ENCODE data around the gene AKT3.

Gene AKT3

DNA sequence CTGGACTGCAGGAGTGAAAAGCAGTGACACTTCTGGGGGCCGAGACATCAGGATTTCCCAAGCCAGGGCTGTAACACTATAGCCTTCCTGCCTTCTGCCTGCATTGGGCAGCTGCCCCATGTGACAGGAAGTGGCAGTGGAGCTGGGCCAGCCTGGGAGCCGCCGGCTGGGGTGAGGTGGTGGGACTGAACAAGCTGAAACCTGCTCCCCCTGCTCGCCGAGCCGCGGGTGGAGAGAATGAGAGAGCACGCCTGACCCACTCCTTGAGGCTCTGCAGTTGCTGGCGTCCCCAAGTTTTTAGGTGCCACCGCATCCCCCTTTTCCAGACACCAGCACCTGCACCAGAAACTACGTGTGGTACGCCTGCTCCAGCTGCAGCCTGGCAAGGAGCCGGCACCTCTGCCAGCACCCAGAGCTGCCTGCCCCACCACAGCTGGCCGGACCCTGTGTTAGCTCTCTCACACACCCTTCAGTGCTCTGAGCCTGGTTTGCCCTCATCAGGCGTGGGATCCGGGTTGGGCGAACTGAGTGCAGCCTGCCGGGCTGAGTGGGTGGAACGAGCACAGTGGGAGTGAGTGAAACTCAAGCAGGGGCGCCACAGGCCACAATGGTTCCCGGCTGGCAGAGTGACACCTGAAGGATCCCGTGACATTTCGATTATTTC lies 119.4 kb downstream of the AKT3 start:
- no peak for DNase-seq

DNA sequence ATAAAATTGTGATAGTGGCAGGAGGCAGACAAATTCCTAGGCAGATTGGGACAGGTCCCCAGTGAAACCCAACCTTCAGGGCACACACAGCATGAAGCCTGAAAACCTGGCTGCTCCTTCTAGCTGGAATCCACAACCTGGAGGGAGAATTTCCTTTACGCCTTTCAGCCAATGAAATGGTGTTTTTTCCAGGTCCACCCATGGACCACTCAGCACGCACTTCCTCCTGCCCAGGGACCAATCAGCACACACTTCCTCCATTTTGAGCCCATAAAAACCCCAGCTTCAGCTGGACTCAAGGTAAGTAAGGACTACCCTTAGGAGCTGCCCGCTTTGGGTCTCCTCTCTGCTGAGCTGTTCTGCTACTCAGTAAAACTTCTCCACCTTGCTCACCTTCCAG lies 120.1 kb downstream of the AKT3 start:
- no peak for DNase-seq

DNA sequence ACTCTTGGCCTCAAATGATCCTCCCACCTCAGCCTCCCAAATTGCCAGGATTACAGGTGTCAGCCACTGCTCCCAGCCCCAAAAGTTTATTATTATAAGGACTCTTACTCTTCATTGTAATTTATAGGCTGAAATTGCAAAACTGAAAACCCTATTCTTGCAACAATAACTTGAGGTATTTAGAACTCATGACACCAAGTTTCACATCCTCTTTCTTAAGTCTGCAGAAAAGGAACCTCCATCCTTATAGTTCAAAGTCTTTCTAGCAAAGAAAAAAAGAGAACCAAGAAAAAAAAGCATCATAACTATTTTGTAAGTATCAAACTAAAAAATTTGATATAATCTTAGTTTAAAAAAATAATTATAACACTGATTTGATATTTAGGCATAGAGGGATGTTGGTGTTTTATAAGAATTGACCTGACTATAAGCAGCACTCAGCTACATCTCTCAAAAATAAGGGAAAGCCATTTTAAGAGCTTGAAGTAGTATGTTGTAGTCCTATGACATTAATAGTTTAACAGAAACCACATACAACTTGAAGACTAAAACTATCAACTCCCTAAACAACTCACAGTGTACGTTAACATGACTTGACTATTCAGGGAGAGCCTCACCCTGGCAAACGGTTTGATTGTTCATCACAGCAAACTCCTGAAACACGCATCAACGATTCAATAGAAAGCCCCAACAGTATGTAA lies 122.4 kb downstream of the AKT3 start:
- DNase-seq: no peak

DNA sequence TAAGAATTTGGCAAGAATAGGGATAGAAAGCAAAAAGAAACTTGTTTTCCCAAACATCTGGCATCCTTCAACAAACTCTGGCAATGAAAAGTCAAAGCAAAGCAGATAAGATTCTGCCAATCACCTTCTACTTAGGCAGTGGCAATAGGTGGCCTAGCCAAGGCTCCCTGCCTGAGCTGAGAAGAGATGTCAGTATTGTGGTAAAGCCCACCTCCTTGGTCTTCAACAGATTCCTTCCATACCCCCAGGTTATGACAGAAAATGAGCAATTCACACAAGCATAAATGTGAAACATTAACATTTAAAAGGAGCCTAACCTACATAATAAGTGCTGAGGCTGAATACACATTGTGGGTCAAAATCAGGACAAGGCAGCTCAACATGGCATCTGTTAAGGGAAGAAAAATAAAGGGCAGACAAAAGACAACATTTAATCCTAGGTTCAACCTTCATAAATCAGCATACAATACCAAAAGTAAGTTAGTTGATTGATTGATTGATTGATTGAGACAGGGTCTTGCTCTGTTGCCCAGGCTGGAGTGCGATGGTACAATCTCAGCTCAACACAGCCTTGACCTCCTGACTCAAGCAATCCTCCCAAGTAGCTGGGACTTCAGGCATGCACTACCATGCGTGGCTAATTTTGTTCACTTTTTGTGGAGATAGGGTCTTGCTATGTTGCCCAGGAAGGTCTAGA lies 123.1 kb downstream of the AKT3 start:
- no peak for DNase-seq

DNA sequence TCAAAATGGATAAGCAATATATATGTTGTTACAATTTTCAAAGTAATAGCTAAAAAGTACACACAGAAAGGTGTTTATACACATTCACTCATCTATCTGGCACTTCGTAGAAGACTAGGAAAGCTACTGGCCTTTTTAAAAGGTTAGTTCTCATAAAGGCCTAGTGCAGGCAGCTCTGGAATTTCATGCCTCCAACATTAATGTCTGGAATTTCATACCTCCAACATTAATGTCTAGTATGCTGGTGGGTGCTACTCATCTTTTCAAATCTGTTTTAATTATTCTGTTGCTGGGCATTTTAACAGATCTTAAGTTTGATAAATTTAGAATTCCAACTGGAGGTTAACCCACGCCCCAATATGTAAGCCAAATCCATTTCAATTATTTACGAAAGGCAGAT lies 124.2 kb downstream of the AKT3 start:
- no peak for DNase-seq

DNA sequence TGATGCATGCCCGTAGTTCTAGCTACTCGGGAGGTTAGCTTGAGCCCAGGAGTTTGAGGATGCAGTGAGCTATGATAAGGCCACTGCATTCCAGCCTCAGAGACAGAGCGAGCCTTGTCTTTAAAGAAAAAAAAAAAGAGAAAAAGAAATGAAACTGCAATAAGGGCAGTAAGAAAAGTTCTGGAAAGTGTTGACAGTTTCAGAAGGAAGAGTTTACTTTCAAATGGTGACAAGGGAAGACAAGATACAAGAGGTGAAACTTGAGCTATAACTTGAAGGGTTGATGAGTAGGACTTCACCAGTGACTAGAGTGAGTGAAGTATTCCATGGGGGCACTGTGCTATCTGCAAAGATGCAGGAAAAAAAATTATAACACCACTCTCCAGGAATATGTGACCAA lies 125.0 kb downstream of the AKT3 start:
- no peak for DNase-seq

DNA sequence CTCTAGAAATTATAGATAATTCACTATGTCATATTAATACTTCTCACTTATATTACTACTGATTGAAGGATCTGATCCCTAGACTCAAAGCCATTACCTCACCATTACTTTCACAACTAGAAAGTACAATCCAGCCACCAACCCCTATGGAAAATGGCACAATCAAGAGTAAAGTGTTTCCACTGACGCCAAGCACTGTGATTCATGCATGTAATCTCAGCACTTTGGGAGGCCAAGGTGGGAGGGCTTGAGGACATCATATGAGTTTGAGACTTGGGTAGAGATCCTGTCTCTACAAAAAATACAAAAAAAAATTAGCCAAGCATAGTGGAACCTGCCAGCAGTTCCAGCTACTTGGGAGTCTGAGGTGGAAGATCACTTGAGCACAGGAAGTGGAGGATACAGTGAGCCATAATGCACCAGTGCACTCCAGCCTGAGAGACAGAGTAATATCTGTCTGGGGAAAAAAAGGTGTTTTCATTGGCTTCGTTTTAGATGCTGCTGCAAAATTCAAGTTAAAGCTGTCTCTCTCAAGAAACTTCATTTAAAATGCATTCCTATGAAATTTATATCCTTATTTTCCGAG lies 126.5 kb downstream of the AKT3 start:
- DNase-seq: no peak

DNA sequence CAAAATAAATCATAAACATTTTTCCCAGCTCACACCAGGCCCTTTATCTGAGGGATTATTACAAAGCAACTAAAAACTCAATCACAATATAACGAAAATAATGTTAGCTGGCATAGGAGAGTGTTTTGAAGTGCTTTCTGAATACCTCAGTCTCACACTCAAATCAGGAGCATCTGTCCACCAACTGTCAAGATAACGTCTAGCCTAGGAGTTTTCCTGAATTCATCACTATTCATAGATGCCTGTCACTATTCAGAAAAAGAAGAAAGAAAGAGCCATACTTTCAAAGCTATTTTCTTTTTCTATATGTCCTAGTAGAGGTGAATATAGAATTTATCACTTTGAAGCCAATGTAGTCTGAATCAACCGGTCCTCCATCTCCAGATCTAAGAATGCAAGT lies 127.0 kb downstream of the AKT3 start:
- DNase-seq: no peak

DNA sequence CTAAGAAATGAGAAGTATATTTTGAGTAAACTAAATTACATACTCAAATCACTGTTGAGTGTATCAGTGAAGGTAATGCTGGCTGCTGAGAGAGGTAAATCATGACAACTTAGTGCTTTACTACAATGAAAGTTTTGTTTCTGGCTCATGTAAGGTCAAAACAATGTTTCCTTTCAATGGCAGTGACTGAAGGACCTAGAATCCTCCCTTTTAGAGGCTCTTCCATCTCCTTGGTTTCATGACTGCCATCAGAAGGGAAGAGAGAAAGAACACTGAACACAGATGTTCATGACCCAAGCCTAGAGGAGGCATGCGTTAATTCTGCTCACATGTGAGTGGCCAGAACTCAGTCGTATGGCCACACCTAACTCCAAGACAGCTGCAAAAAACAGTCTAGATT lies 130.6 kb downstream of the AKT3 start:
- DNase-seq: no peak

DNA sequence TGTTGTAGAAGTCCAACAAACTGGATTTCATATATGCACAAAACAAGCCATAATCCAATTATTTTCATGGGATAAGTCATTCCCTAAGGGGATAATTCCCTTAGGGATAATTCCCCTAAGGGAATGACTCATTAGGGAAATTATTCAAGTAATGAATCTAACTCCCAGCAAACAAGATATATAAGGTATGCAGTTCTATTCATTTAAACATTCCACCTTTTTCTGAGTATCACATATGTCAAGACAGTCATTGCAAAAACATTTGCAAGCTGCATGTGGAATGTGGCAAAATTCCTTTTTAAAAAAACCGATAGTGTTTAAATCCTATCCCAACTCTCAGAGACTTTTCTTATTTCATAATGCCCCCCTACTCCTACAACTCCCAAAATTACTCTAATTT lies 131.2 kb downstream of the AKT3 start:
- DNase-seq: no peak

DNA sequence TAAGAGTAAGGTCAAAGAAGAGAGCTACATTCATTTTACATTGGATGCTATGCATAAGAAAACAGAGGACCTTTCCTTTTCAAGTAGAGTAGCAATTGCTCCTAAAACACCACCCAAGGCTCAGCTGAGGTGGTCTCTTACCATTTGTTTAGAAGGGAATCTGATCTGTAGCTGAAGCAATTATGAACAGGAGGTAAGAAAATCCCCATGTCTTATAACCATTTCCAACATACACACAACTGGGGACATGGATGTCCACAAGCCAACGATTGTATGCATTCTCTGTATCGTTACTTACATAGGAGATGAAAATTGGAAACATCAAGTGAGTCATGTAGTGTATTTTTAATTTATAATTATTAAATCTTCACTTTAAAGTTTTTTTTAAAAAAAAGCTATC lies 132.0 kb downstream of the AKT3 start:
- DNase-seq: no peak

DNA sequence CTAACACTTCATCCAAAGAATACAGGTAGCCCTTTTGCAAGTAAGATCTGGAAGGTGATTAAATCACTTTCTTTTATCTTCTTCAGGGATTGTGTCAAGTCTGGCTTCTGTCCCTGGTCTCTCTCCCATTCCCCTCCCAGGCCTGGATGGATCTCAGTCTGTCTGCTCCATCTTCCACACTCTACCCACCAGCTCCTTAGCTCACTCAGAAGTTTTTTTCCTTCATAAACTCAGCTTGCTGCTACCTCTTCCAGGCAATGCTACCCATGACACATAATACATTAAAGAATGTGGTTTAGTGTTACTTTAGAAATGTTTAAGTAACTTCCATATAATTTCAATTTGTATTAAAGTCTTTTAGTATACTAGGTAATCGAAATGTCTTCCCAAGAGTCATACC lies 133.1 kb downstream of the AKT3 start:
- no peak for DNase-seq

DNA sequence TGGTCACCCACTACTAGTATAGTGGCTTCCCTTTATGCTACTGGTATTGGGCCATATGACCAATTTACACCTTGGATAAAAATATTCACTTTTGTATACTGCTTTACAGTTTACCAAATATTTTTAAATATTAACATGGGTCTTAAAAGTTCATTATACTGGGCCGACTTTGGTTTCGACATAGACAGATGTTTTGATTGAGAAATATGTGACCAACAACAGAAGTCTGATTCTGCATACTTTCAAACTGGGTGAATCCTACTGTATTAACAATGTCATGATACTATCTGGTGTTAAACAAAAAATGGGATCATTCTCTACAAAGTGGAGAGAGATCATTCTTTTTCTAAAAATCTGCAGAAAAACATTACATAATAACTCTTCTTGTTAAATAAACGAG lies 134.8 kb downstream of the AKT3 start:
- no peak for DNase-seq

DNA sequence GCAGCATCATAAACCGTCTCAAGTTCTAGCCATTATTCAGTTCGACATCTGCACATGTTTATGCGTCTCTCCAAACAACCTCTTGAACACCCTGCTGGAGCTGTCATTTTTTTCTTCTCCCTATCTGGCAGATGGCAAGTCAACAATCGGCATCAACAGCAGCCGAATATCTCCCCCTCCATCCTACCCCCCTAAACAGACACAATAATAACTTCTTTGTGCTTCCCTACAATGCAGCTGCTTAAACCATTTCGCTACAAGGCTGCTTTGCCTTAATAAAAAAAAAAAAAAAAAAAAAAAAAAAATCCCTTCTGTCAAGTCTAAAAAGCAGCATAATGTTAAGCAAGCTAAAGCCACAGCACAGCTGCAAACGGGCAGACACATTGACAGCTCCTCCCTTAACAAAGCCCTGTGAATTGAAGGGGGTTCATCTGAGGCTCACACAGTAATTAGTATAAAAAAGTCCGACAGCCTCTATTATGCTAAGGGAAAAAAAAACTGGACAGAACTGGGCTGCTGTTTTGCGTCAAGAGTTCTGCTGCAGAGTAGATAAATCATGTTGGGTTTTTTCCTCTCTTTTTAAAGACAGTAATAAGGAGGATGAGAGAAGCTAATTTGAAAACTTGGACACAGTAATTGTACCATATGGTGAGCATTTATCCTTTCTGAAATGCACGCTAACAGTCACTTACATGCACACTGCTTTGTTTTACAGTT lies 136.4 kb downstream of the AKT3 start:
- DNase-seq: no peak

DNA sequence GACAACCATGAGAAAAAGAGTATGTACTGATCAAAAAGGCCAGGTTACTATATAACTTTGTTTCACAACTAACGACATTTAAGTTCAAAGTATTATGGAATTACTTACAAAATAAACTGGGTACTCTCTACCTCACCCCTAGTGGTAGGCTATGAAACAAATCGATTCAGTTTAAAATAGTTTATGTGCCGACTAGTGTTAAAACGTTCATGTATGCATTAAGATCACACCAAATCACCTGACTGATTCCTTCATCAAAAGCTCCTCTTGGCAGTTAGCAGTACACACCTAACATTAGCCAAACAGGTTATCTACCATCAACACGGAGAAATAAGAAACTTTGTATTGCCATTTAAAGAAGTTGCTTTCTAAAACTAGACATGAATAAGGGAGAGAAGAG lies 137.1 kb downstream of the AKT3 start:
- no peak for DNase-seq

DNA sequence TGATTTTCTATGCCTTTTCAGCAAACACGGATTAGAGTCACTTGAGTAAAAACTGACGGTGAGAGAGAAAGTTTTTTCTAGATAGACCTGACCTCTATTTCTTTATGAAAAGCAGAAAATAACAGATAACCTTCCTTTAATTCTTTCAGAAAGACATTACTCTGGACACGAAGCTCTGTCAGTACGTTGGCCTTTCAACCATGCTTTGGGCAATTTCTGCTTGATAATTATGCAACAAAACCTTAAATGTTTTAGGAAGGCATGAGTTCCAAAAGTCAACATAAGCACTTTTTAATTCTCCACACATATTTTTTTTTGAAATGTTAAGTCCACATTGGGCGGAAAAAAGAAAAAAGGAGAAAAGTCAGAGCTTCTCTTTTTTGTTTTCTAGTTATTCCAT lies 137.8 kb downstream of the AKT3 start:
- DNase-seq: no peak

DNA sequence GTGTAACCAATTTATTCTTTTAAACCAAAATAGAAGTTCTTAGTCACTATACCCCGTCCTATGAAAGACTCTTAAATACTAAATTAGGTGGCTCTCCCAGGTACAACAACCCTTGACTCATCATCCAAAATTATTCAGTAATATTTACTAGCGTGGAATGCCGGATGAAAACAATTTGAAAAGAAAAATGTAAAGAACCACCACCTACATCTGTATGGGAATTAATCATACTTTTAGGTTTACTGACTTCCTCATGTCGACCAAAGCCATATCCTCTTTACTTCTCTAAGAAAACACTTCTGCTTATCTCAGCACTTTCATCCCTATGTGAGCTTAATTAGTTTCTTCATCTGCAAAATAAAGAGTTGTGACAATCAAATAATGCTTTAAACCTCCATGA lies 139.6 kb downstream of the AKT3 start:
- no peak for DNase-seq

DNA sequence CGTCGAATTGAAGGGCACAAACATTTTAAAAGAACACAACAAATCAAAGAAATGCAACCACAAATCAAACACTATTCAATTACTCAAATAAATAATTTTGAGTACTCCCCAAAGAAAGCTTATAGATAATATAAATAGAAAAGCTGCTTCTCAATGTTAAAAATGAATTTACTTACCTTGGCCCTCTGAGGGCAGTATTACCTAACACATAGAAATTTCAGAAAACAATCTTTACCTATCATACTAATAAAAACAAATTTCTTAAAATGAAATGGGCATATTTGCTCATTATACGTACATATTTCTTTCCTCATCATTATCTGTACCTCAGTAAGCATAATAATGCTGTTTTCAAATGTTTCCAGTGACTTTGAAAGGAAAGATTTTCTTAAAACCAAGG lies 141.8 kb downstream of the AKT3 start:
- no peak for DNase-seq

DNA sequence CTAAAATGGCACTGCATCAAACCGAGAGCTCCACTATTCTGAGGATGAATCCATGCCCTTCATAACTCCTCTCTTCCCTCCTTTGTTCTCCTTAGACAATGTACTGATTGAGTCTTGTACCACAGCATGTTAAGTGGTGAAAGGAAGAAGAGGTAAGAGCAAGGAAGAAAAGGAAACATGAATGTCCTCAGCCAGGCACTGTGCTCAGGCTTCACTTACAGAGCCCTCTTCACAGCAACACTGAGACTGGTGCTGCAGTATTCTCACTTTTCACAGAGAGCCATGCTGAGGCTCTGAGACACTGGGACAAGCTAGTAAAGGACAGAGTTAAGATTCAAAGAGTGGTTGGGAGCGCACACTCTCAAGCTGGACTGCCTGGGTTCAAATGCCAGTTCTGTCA lies 143.5 kb downstream of the AKT3 start:
- no peak for DNase-seq

DNA sequence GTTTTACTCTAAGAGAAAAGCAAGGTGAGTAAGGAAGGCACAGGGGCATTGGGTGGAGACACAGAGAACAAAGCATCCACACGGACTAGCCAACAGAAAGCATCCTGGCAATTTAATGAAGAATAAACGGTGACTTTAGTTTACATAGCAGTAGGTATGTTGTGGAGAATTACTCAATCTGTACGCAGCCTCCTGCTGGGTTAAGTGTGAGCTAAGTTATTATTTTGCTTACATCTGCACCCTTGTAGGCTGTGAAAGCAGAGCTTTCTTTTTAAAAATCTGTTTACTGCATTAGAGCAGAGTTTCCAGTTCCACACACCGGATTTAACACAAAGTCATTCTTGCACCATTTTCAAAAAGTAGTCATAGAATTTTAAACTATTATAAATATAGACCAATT lies 144.5 kb downstream of the AKT3 start:
- no peak for DNase-seq

DNA sequence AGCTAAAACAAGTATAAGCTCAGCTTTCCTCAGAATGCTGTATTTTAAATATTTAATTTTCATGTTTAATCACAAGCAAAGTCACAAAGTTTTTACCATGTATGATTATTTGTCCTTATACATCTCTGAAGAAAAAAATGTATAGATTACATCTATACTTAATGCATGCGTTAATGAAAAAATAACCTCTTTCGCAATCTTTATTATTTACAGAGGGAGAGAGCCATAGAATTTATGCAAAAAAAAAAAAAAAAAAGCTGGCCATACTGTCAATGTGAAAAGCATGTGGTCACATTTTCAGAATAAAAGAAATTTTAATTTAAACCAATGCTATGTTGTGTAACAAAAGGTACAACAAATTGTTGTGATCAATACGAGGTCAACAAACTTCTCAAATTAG lies 148.2 kb downstream of the AKT3 start:
- DNase-seq: no peak

DNA sequence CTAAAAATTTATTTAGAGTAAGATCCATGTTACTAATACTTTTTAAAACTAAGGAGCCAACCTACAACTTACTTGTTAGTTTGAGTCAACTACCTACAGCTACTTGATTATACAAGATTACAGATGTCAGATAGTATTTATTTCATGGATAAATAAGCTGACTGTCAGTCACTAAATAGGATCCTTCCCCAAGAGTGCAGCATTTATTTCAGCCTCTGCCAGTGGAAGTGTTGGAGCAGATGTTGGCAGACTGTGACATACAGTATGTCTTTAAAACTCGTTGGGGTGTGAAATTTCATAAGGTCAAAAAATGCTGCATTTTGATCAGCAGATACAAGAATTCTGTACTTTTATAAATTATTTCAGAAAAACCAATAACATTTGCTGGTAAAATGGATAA lies 156.2 kb downstream of the AKT3 start:
- DNase-seq: no peak

DNA sequence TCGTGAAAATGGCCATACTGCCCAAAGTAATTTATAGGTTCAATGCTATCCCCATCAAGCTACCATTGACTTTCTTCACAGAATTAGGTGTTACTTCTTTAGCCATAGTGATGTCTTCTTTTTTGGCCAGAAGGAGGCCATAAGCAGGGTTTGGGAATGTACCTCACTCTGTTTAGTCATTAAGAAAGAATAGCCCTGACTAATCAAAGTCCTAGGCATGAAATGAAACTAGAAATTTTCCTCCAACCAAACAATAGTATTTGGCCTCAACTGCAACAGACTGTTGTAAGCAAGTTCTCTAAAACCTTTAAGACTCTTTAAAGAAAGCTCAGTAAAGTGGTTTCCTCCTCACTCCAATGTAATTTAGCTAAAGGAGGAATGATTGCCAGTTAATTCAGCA lies 163.9 kb downstream of the AKT3 start:
- DNase-seq: no peak

DNA sequence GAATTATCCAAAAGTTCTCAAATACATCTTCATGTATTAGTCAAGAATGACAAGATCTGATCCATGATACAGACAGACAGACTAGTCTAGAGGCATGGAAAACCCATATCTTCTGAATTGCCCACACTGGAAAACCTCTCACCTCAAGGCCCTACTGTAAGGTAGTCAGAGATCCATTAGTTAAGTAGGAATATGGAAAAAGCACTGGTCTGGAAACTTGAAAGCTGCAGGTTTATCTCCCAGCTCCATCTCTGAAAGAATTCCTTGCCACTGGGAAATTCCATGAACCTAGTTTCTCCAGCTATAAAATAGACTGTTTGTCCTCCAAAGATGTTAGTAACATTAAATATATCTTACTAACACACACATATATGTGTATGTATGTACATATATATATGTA lies 169.2 kb downstream of the AKT3 start:
- no peak for DNase-seq

All from stimulated activated CD4-positive, alpha-beta T cell treated with anti-CD3 and anti-CD28 coated beads, Interleukin-1b, Interleukin-23, amount 100 ng/mL, for 48 hours (primary cell).